ENCODE measurements around the gene SEC14L6. TPM values are rescaled to one million over a fixed set of nuclear protein-coding genes. Genes with fewer than 3 reads are reported as not detected.

The SEC14L6 gene
- total RNA-seq, 1 experiment from 2014 or later, result not detected

DNA sequence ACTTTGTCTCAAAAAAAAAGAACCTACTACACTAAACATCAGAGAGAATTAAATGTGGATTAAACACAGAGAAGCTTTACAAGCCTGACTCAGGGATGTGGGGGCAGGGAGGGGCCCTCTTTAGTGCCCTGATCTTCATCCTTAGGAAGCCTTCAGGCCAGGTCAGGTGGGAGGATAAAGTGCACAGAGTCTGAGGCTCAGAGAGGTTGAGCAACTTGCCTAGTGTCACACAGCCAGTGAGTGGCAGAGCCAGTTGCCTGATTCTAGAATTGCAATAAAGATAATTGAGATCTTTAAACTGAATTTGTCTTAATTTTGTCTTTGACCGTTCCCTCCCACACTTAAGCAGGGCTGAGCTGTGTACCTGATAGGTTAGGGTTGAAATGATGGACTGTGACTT lies 7.2 kb downstream of the SEC14L6 start:
- no peak for ATAC-seq
- no peak overlapping the region for H3K27ac ChIP-seq (ENCODE audit: low read length)
- intact Hi-C loops (cut with micrococcal nuclease; ENCODE audit: unreplicated experiment), result no loop called here
- TF ChIP-seq, protein P1, sequence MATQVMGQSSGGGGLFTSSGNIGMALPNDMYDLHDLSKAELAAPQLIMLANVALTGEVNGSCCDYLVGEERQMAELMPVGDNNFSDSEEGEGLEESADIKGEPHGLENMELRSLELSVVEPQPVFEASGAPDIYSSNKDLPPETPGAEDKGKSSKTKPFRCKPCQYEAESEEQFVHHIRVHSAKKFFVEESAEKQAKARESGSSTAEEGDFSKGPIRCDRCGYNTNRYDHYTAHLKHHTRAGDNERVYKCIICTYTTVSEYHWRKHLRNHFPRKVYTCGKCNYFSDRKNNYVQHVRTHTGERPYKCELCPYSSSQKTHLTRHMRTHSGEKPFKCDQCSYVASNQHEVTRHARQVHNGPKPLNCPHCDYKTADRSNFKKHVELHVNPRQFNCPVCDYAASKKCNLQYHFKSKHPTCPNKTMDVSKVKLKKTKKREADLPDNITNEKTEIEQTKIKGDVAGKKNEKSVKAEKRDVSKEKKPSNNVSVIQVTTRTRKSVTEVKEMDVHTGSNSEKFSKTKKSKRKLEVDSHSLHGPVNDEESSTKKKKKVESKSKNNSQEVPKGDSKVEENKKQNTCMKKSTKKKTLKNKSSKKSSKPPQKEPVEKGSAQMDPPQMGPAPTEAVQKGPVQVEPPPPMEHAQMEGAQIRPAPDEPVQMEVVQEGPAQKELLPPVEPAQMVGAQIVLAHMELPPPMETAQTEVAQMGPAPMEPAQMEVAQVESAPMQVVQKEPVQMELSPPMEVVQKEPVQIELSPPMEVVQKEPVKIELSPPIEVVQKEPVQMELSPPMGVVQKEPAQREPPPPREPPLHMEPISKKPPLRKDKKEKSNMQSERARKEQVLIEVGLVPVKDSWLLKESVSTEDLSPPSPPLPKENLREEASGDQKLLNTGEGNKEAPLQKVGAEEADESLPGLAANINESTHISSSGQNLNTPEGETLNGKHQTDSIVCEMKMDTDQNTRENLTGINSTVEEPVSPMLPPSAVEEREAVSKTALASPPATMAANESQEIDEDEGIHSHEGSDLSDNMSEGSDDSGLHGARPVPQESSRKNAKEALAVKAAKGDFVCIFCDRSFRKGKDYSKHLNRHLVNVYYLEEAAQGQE (IDR thresholded peaks at IDR 0.05; ENCODE audit: insufficient read depth in 1 of 2, low read depth in 2 of 2, low read length in 1 of 2), result no peak
- TF ChIP-seq TCF7L2 (IDR thresholded peaks at IDR 0.05; ENCODE audit: low read depth, low read length) (no peak), SIN3A (IDR thresholded peaks at IDR 0.05; ENCODE audit: borderline replicate concordance, insufficient read depth, low read depth, low read length) (no peak), POLR2AphosphoS5 (IDR thresholded peaks at IDR 0.05; ENCODE audit: low read depth, low read length) (no peak)
- TF ChIP-seq, protein P2, sequence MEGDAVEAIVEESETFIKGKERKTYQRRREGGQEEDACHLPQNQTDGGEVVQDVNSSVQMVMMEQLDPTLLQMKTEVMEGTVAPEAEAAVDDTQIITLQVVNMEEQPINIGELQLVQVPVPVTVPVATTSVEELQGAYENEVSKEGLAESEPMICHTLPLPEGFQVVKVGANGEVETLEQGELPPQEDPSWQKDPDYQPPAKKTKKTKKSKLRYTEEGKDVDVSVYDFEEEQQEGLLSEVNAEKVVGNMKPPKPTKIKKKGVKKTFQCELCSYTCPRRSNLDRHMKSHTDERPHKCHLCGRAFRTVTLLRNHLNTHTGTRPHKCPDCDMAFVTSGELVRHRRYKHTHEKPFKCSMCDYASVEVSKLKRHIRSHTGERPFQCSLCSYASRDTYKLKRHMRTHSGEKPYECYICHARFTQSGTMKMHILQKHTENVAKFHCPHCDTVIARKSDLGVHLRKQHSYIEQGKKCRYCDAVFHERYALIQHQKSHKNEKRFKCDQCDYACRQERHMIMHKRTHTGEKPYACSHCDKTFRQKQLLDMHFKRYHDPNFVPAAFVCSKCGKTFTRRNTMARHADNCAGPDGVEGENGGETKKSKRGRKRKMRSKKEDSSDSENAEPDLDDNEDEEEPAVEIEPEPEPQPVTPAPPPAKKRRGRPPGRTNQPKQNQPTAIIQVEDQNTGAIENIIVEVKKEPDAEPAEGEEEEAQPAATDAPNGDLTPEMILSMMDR (IDR thresholded peaks at IDR 0.05), result no peak
- in situ Hi-C loops (cut with HindIII; ENCODE audit: low pct_unique_long_range_greater_than_20kb, low sequenced_read_pairs), result no loop called here
- H3K9me3 ChIP-seq (ENCODE audit: control insufficient read depth, insufficient read depth, low read depth, low read length), result no peaks in the 10 kb centered on the region
- no peaks in the 10 kb centered on the region for H3K4me1 ChIP-seq (ENCODE audit: control insufficient read depth, insufficient read depth, low read length)
- POLR2A ChIA-PET, result no interaction called here
- DNase-seq (ENCODE audit: low read depth, low spot score), result no peak
- H3K4me3 ChIP-seq (ENCODE audit: low read depth in 2 of 2, low read length in 2 of 2), result no peak overlapping the region
- CTCF ChIA-PET, result interaction anchor here (0.6 kb wide), 1 partner anchor 63 kb away, joined by 6 read pairs; no protein-coding TSS in a partner anchor
- BruUV-seq (replicated peaks), result no TSS peak
- no peaks in the 10 kb centered on the region for H3K36me3 ChIP-seq (ENCODE audit: control insufficient read depth, insufficient read depth, low read length)
- H3K27me3 ChIP-seq (ENCODE audit: control insufficient read depth, insufficient read depth, low read length), result no peaks in the 10 kb centered on the region

DNA sequence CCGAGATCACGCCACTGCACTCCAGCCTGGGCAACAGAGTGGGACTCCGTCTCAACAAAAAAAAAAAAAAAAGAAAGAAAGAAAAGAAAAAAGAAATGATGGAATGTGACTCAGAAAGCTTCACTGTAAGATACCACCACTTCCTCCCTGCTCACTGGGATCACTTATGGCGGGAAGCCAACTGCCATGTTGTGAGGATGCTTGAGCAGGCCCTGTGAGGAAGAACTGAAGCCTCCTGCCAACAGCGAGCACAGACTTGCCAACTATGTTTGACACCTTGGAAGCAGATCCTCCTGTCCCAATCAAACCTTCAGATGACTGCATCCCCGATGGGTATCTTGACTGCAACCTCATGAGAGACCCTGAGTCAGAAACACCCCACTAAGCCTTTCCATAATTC lies 8.3 kb downstream of the SEC14L6 start:
- TF ChIP-seq, protein P1 (IDR thresholded peaks at IDR 0.05; ENCODE audit: insufficient read depth in 1 of 2, low read depth in 2 of 2, low read length in 1 of 2), result no peak
- BruUV-seq (replicated peaks), result no TSS peak
- DNase-seq (ENCODE audit: low read depth, low spot score) (no peak), ATAC-seq (no peak)
- Histone ChIP-seq H3K36me3 (ENCODE audit: control insufficient read depth, insufficient read depth, low read length) (no peaks in the 10 kb centered on the region), H3K27ac (ENCODE audit: low read length) (no peak overlapping the region), H3K27me3 (ENCODE audit: control insufficient read depth, insufficient read depth, low read length) (no peaks in the 10 kb centered on the region), H3K4me1 (ENCODE audit: control insufficient read depth, insufficient read depth, low read length) (no peaks in the 10 kb centered on the region), H3K4me3 (ENCODE audit: low read depth in 2 of 2, low read length in 2 of 2) (no peak overlapping the region), H3K9me3 (ENCODE audit: control insufficient read depth, insufficient read depth, low read depth, low read length) (no peaks in the 10 kb centered on the region)
- intact Hi-C loops (cut with micrococcal nuclease; ENCODE audit: unreplicated experiment) (no loop called here), in situ Hi-C loops (cut with HindIII; ENCODE audit: low pct_unique_long_range_greater_than_20kb, low sequenced_read_pairs) (no loop called here)
- ChIA-PET CTCF (no interaction called here), POLR2A (no interaction called here)

All from Panc1 (cell line).